ENCODE data around the gene ACYP1. TPM values are rescaled to one million over a fixed set of nuclear protein-coding genes. Genes with fewer than 3 reads are reported as not detected.

The ACYP1 gene
- total and polyA plus RNA-seq, 9 of the 15 experiments (the other 6 are each of a cell fraction or from before 2014, with no cell fraction given) = 19.9 to 113 (median 52.3) TPM

- no peak for TF ChIP-seq ZNF184 (CRISPR knock-in tag; IDR thresholded peaks at IDR 0.05)
- no peak for TF ChIP-seq CSDE1 (IDR thresholded peaks at IDR 0.05)
- no peak for TF ChIP-seq CEBPB (tag; IDR thresholded peaks at IDR 0.05)
- no peak for TF ChIP-seq ZNF436 (CRISPR knock-in tag; IDR thresholded peaks at IDR 0.05)
- TF ChIP-seq E2F8 (IDR thresholded peaks at IDR 0.05; ENCODE audit: low read depth, partially characterized antibody) = no peak
- TF ChIP-seq SP2 (IDR thresholded peaks at IDR 0.05; ENCODE audit: extremely low read depth, low read depth, low read length, poor library complexity, severe bottlenecking) = no peak
Observed at GRCh38 chr14:75067212-75067611, 3.4 kb upstream of the ACYP1 start (continued).

GRCh38 chr14:75066691-75067090 is 2.9 kb upstream of the ACYP1 start:
- H4K20me1 ChIP-seq (replicated peaks; ENCODE audit: control insufficient read depth, insufficient read depth, low read length) = no peaks in the 10 kb centered on the region
- no TSS peak for BruUV-seq (replicated peaks)
- H2AFZ ChIP-seq (ENCODE audit: low read depth, low read length) = no peak overlapping the region
- H3K4me2 ChIP-seq (ENCODE audit: insufficient read depth, low read length) = 0 out of 2 replicates have a peak overlapping the region, but pooled peaks have one; percentile 96
- POLR2A ChIA-PET = no interaction called here
- no peaks in the 10 kb centered on the region for H3K27me3 ChIP-seq (ENCODE audit: control insufficient read depth in 2 of 2, insufficient read depth in 2 of 2, low read length in 2 of 2)
- DNase-seq (ENCODE audit: extremely low read depth in 1 of 4, low spot score in 3 of 4) (no peak), FAIRE-seq (no peak), ATAC-seq (no peak)
- intact Hi-C loops (cut with micrococcal nuclease) (no loop called here), in situ Hi-C loops (cut with MboI) (no loop called here)
- peak overlapping the region in 1 of 2 experiments; percentile 87; a peak in 1 of 4 replicates for H3K9ac ChIP-seq (ENCODE audit: insufficient read depth in 1 of 2, low read depth in 2 of 2, low read length in 2 of 2)
- no peak overlapping the region for H3K27ac ChIP-seq (ENCODE audit: extremely low read depth, low read depth, low read length)
- peaks cover 28 to 32% of the 10 kb centered on the region in 2 experiments; a peak in 4 of 5 replicates for H3K4me1 ChIP-seq (replicated peaks in 1 of 2; ENCODE audit: control insufficient read depth in 2 of 2, insufficient read depth in 2 of 2, low read length in 2 of 2)
- peaks cover 3% of the 10 kb centered on the region for H3K9me1 ChIP-seq (ENCODE audit: control insufficient read depth, insufficient read depth, low read length)
- no peak overlapping the region for H3K4me3 ChIP-seq
- no peaks in the 10 kb centered on the region for H3K9me3 ChIP-seq (replicated peaks; ENCODE audit: control insufficient read depth, insufficient read depth, low read depth, low read length)
- WGBS (ENCODE audit: insufficient coverage, low coverage, missing lambda C conversion rate) = no CpG with 5 or more reads among the region's 3 CpGs
- CTCF ChIA-PET (ENCODE audit: low intra/inter-chr PET ratio) = no interaction called here
- H3K36me3 ChIP-seq (ENCODE audit: control insufficient read depth, insufficient read depth, low read length) = no peaks in the 10 kb centered on the region
- peaks cover 68% of the 10 kb centered on the region for H3K79me2 ChIP-seq (ENCODE audit: control insufficient read depth, insufficient read depth, low read length)
- TF ChIP-seq CBX2 (IDR thresholded peaks at IDR 0.05; ENCODE audit: insufficient read depth, low read length, poor library complexity, severe bottlenecking) = no peak
- TF ChIP-seq ZBTB40 (IDR thresholded peaks at IDR 0.05) = no peak
- TF ChIP-seq ZBTB40 (CRISPR knock-in tag; IDR thresholded peaks at IDR 0.05) = no peak
- TF ChIP-seq ZKSCAN8 (CRISPR knock-in tag; IDR thresholded peaks at IDR 0.05) = no peak
